ENCODE data around the gene C1orf159. TPM values are rescaled to one million over a fixed set of nuclear protein-coding genes. Genes with fewer than 3 reads are reported as not detected.

Gene C1orf159
- total RNA-seq, 4 donors from 2014 or later: 12.8 to 48.4 (median 19.7) TPM

DNA sequence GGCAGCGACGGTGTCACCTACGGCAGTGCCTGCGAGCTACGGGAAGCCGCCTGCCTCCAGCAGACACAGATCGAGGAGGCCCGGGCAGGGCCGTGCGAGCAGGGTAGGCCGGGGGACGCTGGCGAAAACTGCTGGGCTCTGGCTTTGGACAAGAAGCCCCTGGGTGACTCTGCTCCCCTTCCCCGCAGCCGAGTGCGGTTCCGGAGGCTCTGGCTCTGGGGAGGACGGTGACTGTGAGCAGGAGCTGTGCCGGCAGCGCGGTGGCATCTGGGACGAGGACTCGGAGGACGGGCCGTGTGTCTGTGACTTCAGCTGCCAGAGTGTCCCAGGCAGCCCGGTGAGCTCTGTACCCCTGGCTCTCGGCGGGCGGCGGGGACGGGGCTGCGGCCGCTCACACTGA, 72.0 kb downstream of the C1orf159 start:
- peaks cover 47% of the 10 kb centered on the region for H3K36me3 ChIP-seq
- H3K9me3 ChIP-seq: no peaks in the 10 kb centered on the region
- TF ChIP-seq, protein P1, sequence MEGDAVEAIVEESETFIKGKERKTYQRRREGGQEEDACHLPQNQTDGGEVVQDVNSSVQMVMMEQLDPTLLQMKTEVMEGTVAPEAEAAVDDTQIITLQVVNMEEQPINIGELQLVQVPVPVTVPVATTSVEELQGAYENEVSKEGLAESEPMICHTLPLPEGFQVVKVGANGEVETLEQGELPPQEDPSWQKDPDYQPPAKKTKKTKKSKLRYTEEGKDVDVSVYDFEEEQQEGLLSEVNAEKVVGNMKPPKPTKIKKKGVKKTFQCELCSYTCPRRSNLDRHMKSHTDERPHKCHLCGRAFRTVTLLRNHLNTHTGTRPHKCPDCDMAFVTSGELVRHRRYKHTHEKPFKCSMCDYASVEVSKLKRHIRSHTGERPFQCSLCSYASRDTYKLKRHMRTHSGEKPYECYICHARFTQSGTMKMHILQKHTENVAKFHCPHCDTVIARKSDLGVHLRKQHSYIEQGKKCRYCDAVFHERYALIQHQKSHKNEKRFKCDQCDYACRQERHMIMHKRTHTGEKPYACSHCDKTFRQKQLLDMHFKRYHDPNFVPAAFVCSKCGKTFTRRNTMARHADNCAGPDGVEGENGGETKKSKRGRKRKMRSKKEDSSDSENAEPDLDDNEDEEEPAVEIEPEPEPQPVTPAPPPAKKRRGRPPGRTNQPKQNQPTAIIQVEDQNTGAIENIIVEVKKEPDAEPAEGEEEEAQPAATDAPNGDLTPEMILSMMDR (IDR thresholded peaks at IDR 0.05): no peak
- no peak for TF ChIP-seq POLR2AphosphoS5 (IDR thresholded peaks at IDR 0.05)
- no peak for TF ChIP-seq POLR2A (IDR thresholded peaks at IDR 0.05)
- TF ChIP-seq EP300 (IDR thresholded peaks at IDR 0.05): no peak
- peaks cover 22% of the 10 kb centered on the region for H3K4me1 ChIP-seq
- no peak overlapping the region for H3K4me3 ChIP-seq
- H3K27me3 ChIP-seq: peaks cover 11% of the 10 kb centered on the region
- no peak for DNase-seq (ENCODE audit: low spot score in 2 of 2)
- no peak overlapping the region for H3K27ac ChIP-seq
- 97% methylated on average over 19 of the region's 33 CpGs for WGBS

DNA sequence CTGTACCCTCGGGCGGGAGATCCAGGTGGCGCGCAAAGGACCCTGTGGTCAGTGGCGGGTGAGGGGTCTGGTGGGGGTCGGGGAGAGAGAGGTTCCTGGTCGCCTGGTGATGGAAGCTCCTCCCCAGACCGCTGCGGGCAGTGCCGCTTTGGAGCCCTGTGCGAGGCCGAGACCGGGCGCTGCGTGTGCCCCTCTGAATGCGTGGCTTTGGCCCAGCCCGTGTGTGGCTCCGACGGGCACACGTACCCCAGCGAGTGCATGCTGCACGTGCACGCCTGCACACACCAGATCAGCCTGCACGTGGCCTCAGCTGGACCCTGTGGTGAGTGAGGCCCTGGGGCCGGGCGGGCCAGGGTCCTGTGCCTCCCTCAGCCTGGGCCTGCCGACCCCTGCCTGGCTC, 72.5 kb downstream of the C1orf159 start:
- WGBS: 100% methylated on average over 7 of the region's 27 CpGs
- no peak overlapping the region for H3K4me3 ChIP-seq
- TF ChIP-seq EP300 (IDR thresholded peaks at IDR 0.05) (no peak), POLR2A (IDR thresholded peaks at IDR 0.05) (no peak), POLR2AphosphoS5 (IDR thresholded peaks at IDR 0.05) (no peak)
- TF ChIP-seq, protein P1 (IDR thresholded peaks at IDR 0.05): no peak
- H3K9me3 ChIP-seq: no peaks in the 10 kb centered on the region
- H3K36me3 ChIP-seq: peaks cover 47% of the 10 kb centered on the region
- no peak for DNase-seq (ENCODE audit: low spot score in 2 of 2)
- H3K4me1 ChIP-seq: peaks cover 24% of the 10 kb centered on the region
- no peak overlapping the region for H3K27ac ChIP-seq
- H3K27me3 ChIP-seq: peaks cover 11% of the 10 kb centered on the region

DNA sequence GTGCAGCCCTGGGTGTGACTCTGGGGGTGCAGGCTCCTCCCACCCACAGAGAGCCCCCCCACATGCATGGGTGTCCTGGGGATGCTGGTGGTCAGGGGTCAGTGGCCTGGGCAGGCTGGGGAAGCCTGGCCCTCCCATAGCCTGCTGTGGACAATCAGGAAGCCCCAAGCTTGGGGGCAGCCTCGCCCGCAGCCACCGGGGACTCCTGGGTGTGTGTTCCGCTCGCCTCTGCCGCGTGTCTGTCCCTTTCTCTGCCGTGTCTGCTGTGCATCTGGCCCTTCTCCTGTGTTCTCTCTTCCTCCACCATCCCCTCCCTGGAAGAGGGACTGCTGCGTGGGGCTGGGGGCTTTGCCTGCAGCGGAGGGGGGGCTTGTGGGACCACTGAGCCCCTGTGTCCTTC, 73.1 kb downstream of the C1orf159 start:
- DNase-seq (ENCODE audit: low spot score in 2 of 2): no peak
- H3K4me1 ChIP-seq: peaks cover 24% of the 10 kb centered on the region
- no peak overlapping the region for H3K4me3 ChIP-seq
- H3K36me3 ChIP-seq: peaks cover 45% of the 10 kb centered on the region
- no peaks in the 10 kb centered on the region for H3K9me3 ChIP-seq
- no peak overlapping the region for H3K27ac ChIP-seq
- no CpG with 5 or more reads among the region's 10 CpGs for WGBS
- TF ChIP-seq, protein P1 (IDR thresholded peaks at IDR 0.05): no peak
- no peak for TF ChIP-seq POLR2AphosphoS5 (IDR thresholded peaks at IDR 0.05)
- no peak for TF ChIP-seq EP300 (IDR thresholded peaks at IDR 0.05)
- TF ChIP-seq POLR2A (IDR thresholded peaks at IDR 0.05): no peak
- H3K27me3 ChIP-seq: peaks cover 15% of the 10 kb centered on the region

DNA sequence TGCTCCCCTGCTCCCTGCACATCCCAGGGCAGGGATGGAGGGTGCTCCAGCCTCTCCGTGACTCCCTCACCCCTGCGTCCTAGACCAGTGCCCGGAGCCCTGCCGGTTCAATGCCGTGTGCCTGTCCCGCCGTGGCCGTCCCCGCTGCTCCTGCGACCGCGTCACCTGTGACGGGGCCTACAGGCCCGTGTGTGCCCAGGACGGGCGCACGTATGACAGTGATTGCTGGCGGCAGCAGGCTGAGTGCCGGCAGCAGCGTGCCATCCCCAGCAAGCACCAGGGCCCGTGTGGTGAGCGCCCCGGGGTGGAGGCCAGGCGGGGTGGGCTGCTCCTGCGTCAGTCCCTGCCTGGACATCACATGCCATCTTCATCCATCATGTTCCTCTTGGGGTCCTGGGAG, 74.0 kb downstream of the C1orf159 start:
- Histone ChIP-seq H3K9me3 (no peaks in the 10 kb centered on the region), H3K27me3 (peaks cover 19% of the 10 kb centered on the region), H3K27ac (no peak overlapping the region), H3K4me3 (no peak overlapping the region), H3K36me3 (peaks cover 35% of the 10 kb centered on the region), H3K4me1 (peaks cover 31% of the 10 kb centered on the region)
- WGBS: no CpG with 5 or more reads among the region's 25 CpGs
- no peak for DNase-seq (ENCODE audit: low spot score in 2 of 2)
- no peak for TF ChIP-seq POLR2A (IDR thresholded peaks at IDR 0.05)
- TF ChIP-seq EP300 (IDR thresholded peaks at IDR 0.05): no peak
- no peak for TF ChIP-seq POLR2AphosphoS5 (IDR thresholded peaks at IDR 0.05)
- TF ChIP-seq, protein P1 (IDR thresholded peaks at IDR 0.05): no peak

DNA sequence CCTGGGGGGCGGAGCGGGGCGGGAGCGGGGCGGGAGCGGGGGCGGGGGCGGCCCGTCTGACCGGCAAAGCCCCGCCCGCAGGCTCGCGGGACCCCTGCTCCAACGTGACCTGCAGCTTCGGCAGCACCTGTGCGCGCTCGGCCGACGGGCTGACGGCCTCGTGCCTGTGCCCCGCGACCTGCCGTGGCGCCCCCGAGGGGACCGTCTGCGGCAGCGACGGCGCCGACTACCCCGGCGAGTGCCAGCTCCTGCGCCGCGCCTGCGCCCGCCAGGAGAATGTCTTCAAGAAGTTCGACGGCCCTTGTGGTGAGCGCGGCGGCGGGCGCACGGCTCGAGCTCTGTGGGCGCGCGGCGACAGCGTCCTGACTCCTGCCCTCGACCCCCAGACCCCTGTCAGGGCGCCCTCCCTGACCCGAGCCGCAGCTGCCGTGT, 74.8 kb downstream of the C1orf159 start:
- WGBS: 80% methylated on average over 8 of the region's 60 CpGs
- Histone ChIP-seq H3K36me3 (peaks cover 27% of the 10 kb centered on the region), H3K27me3 (peaks cover 20% of the 10 kb centered on the region), H3K4me3 (peak overlapping the region; percentile 48), H3K27ac (no peak overlapping the region), H3K9me3 (no peaks in the 10 kb centered on the region), H3K4me1 (peaks cover 36% of the 10 kb centered on the region)
- DNase-seq (ENCODE audit: low spot score in 2 of 2): no peak
- TF ChIP-seq POLR2A (IDR thresholded peaks at IDR 0.05) (no peak), POLR2AphosphoS5 (IDR thresholded peaks at IDR 0.05) (no peak), EP300 (IDR thresholded peaks at IDR 0.05) (no peak)
- TF ChIP-seq, protein P1 (IDR thresholded peaks at IDR 0.05): no peak
